KMS-11 (cell line): ENCODE data around the gene DUOX1.

Experiments
- H2AFZ ChIP-seq: fragments of 200-600 bp; sonication (generic); 2 replicates; pipeline ENCODE4 v1.6.1; 2016; ENCODE audit warnings: antibody characterized with exemption, mixed run types, low read depth
- H3K27ac ChIP-seq: fragments of 200-600 bp; sonication (generic); 2 replicates; pipeline ENCODE4 v1.6.1; 2016; ENCODE audit warnings: mild to moderate bottlenecking, mixed run types
- H3K27me3 ChIP-seq: fragments of 200-600 bp; sonication (generic); 2 replicates; pipeline ENCODE4 v1.6.1; 2017; ENCODE audit warnings: mild to moderate bottlenecking, low read depth, mixed run types, moderate library complexity; ENCODE audit not compliant: insufficient read depth
- H3K36me3 ChIP-seq: fragments of 200-600 bp; sonication (generic); 2 replicates; pipeline ENCODE4 v1.6.1; 2017; ENCODE audit warnings: mild to moderate bottlenecking, mixed run types; ENCODE audit not compliant: insufficient read depth
- H3K4me1 ChIP-seq: fragments of 200-600 bp; sonication (generic); 2 replicates; pipeline ENCODE4 v1.6.1; 2016; ENCODE audit warnings: mild to moderate bottlenecking, low read depth, mixed run types; ENCODE audit not compliant: poor library complexity, severe bottlenecking
- H3K4me2 ChIP-seq: fragments of 200-600 bp; sonication (generic); 2 replicates; pipeline ENCODE4 v1.7.0; 2016; ENCODE audit warnings: mild to moderate bottlenecking, mixed run types
- H3K4me3 ChIP-seq: fragments of 200-600 bp; sonication (generic); IDR thresholded peaks from 2 replicates; pipeline ENCODE4 v1.6.1; 2017; ENCODE audit warnings: low read depth, low read length, mixed read lengths; ENCODE audit not compliant: insufficient read depth
- H3K79me2 ChIP-seq: fragments of 200-600 bp; sonication (generic); 2 replicates; pipeline ENCODE4 v1.6.1; 2016; ENCODE audit warnings: low read depth, mixed run types; ENCODE audit not compliant: insufficient read depth
- H3K9ac ChIP-seq: fragments of 200-600 bp; sonication (generic); 2 replicates; pipeline ENCODE4 v1.6.1; 2016; ENCODE audit warnings: mild to moderate bottlenecking, mixed run types
- H4K20me1 ChIP-seq: fragments of 200-600 bp; sonication (generic); 2 replicates; pipeline ENCODE4 v1.6.1; 2016; ENCODE audit warnings: mild to moderate bottlenecking, mixed run types; ENCODE audit not compliant: insufficient read depth
- TF ChIP-seq, protein P1 (sequence below): fragments of 200-600 bp; sonication (generic); conservative IDR thresholded peaks from 2 replicates; pipeline ENCODE4 v1.6.1; 2017; ENCODE audit warnings: low read depth, mild to moderate bottlenecking, antibody characterized with exemption, low read length, moderate library complexity, mixed read lengths

Gene DUOX1

DNA sequence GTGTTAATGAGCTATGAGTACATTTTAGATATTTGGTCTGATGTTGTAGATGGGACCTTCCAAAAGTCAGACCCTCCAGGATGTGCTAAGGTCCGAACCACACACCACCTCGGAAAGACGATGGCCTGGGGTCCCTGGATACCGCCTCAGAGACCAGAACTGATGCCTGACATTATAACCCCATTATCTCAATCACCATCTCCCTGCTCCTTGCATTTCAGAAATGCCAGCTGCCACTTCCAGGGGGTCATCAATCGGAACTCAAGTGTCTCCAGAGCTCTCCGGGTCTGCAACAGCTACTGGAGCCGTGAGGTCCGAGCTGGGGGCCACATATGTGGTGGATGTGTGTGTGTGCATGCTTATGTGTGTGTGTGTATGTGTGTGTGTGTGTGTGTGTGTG, 7.9 kb downstream of the DUOX1 start:
- Histone ChIP-seq H3K4me1 (no peaks in the 10 kb centered on the region), H3K9ac (no peak overlapping the region), H3K36me3 (no peaks in the 10 kb centered on the region), H3K27me3 (no peaks in the 10 kb centered on the region), H3K4me3 (no peak overlapping the region), H4K20me1 (no peaks in the 10 kb centered on the region), H2AFZ (no peak overlapping the region), H3K27ac (no peak overlapping the region), H3K4me2 (no peak overlapping the region), H3K79me2 (no peaks in the 10 kb centered on the region)
- TF ChIP-seq, protein P1, sequence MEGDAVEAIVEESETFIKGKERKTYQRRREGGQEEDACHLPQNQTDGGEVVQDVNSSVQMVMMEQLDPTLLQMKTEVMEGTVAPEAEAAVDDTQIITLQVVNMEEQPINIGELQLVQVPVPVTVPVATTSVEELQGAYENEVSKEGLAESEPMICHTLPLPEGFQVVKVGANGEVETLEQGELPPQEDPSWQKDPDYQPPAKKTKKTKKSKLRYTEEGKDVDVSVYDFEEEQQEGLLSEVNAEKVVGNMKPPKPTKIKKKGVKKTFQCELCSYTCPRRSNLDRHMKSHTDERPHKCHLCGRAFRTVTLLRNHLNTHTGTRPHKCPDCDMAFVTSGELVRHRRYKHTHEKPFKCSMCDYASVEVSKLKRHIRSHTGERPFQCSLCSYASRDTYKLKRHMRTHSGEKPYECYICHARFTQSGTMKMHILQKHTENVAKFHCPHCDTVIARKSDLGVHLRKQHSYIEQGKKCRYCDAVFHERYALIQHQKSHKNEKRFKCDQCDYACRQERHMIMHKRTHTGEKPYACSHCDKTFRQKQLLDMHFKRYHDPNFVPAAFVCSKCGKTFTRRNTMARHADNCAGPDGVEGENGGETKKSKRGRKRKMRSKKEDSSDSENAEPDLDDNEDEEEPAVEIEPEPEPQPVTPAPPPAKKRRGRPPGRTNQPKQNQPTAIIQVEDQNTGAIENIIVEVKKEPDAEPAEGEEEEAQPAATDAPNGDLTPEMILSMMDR: no peak

DNA sequence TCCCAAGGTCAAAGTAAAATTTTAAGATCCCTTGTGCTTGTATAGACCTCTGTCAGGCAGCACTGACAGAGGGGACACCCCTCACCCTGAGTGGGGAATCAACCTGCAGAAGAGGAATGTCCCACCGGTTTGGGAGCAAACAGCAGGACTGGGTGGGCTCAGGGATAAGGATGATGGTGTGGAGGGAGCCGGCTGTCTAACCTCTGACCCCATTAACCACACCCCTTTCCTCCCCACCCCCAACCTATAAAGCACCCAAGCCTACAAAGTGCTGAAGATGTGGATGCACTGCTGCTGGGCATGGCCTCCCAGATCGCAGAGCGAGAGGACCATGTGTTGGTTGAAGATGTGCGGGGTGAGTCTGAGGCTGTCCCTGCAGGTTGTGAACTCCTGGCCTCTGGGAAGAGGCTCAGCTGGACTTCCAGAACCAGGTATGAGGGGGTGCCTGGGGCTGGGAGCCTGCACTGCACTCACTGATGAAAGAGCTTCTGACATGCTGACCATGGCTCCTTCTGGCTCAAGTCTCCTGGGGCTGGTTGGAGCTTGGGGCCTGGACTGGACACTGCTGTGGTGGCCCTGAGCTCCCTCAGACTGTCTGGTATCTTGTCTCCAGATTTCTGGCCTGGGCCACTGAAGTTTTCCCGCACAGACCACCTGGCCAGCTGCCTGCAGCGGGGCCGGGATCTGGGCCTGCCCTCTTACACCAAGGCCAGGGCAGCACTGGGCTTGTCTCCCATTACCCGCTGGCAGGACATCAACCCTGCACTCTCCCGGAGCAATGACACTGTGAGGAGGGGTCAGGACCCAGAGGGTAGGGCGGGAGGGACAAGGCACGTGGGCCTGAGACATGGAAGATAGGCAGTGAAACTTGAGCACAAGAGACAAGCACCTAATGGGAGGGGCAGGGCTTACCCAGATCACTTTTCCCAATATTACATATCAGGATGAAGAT, 9.3 kb downstream of the DUOX1 start:
- Histone ChIP-seq H3K27ac (no peak overlapping the region), H2AFZ (no peak overlapping the region), H3K79me2 (no peaks in the 10 kb centered on the region), H3K9ac (no peak overlapping the region), H3K4me2 (no peak overlapping the region), H3K36me3 (no peaks in the 10 kb centered on the region), H3K4me3 (no peak overlapping the region), H4K20me1 (no peaks in the 10 kb centered on the region), H3K4me1 (no peaks in the 10 kb centered on the region), H3K27me3 (no peaks in the 10 kb centered on the region)
- TF ChIP-seq, protein P1: no peak

DNA sequence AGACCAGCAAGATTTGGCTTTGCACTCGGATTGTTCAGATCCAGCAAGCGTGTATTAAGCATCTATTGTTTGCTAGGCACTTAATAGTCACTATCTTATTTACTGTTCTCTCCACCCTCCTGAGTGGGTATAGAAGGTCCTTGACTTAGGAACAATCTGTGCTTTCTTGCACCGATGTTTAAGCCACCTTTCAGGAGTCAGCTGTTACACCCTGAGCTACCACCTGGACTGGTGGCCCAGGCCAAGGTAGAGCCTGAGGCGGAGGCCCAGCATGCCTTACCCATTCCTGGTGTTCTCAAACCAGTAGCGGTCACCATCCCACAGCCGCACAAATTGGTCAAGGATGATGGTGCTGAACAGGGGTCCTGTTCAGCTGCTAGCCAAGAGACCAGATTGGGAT, 10.0 kb downstream of the DUOX1 start:
- TF ChIP-seq, protein P1: no peak
- H3K4me3 ChIP-seq: no peak overlapping the region
- no peaks in the 10 kb centered on the region for H4K20me1 ChIP-seq
- H3K79me2 ChIP-seq: no peaks in the 10 kb centered on the region
- no peak overlapping the region for H2AFZ ChIP-seq
- H3K27me3 ChIP-seq: no peaks in the 10 kb centered on the region
- no peak overlapping the region for H3K27ac ChIP-seq
- no peak overlapping the region for H3K4me2 ChIP-seq
- H3K9ac ChIP-seq: no peak overlapping the region
- H3K36me3 ChIP-seq: no peaks in the 10 kb centered on the region
- no peaks in the 10 kb centered on the region for H3K4me1 ChIP-seq

DNA sequence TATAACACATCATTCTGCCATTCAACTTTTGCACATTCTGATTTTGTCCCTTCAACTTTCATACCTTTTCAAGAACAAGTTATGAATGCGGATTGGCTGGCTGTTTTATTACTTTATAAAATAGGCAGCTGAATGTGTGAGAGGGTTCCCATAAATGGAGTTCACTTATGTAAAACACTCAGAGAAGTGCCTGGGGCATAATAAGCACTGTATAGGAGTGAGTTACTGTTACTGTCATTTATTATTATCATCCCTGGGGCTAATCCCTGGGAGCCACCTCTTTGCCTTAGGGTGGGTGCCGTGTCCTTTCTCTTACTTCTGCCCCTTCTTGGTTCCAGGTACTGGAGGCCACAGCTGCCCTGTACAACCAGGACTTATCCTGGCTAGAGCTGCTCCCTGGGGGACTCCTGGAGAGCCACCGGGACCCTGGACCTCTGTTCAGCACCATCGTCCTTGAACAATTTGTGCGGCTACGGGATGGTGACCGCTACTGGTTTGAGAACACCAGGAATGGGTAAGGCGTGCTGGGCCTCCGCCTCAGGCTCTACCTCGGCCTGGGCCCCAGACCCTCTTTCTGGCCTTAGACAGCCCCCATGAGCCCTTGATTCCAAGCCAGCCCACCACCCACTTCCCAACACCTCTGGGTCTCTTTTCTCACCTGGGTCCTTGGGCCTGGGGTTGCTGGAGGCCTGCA, 10.9 kb downstream of the DUOX1 start:
- H4K20me1 ChIP-seq: no peaks in the 10 kb centered on the region
- H2AFZ ChIP-seq: no peak overlapping the region
- no peaks in the 10 kb centered on the region for H3K36me3 ChIP-seq
- H3K9ac ChIP-seq: no peak overlapping the region
- TF ChIP-seq, protein P1: no peak
- no peak overlapping the region for H3K27ac ChIP-seq
- H3K4me3 ChIP-seq: no peak overlapping the region
- H3K4me1 ChIP-seq: no peaks in the 10 kb centered on the region
- no peak overlapping the region for H3K4me2 ChIP-seq
- H3K79me2 ChIP-seq: no peaks in the 10 kb centered on the region
- H3K27me3 ChIP-seq: no peaks in the 10 kb centered on the region
